Stimulated activated CD8-positive, alpha-beta memory T cell treated with anti-CD3 and anti-CD28 coated beads, Interleukin-7, amount 100 ng/mL, for 1 hour (primary cell): ENCODE results near the gene NIT2.

Experiments used
- DNase-seq, 2 donors: peaks; one replicate each; pipeline ENCODE4 v3.0.0-alpha.2; 2020; ENCODE audit warnings: low read depth in 2 of 2

NIT2 gene

DNA sequence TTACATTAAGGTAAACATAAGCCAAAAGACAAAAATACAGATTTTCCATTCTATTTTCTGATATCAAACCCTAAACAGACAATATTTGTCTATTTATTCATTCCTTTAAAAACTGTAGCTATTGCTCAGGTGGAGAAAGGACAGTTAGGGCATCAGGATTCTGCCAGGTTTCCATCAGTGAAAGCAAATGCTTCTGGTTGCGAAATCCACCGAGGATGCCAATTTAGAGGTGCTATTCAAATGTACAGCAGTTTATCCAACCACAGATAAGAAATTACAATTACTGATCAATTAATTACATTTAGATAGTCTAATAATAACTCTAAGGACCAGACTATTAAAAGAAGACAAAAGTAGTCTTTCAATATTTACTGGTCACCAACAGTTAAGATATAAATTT, 62.4 kb downstream of the NIT2 start:
- no peak for DNase-seq

DNA sequence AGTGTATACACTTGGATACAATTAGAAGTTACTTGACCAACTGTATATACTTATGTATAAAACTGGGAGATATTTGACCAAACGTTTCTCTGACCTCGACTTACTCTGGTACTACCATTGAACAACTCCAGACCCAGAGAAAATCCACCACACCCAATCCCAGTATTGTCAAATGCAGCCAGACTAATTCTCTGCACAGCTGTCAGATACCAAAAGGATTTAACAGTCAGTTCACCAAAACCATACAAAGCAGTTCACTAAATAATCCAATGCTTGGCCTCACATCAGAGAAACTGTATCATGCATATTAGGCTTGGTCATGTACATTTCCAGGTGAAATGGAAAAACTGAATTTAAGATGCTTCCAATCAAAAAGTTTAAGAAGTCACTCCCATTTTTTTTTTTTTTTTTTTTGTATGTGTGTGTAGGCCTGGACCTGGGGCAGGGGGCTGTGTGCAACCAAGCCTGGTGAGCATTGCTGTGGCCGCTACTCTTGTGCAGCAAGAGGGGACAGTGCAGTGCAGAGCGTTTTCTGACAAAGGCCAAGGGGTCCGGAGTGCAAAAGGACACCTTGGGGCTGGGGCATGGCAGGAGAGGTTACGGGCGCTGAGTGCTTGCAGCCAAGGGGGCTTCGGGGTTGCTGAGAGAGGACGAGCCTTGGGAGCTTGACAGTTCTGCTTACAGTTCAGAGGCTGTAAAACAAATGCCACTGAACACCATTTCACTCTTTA, 64.9 kb downstream of the NIT2 start:
- DNase-seq, result no peak

DNA sequence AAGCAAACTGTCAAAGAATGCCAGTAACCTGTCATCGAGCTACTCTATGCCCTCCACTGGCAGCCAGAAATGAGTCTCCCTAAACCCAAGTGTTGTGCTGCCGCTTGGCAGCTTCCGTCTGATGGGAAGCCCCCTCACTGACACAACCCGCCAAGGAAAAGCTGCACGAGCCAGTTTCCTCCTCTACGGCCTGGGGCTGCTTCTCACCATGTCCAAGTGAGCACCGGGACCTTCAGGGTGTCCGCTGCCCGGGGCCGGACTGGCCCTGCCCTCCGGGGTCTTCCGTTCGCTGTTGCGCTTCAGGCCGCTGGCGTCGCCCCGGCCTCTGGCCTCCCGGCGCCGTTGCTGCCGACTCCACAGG, 65.8 kb downstream of the NIT2 start:
- DNase-seq, result no peak

DNA sequence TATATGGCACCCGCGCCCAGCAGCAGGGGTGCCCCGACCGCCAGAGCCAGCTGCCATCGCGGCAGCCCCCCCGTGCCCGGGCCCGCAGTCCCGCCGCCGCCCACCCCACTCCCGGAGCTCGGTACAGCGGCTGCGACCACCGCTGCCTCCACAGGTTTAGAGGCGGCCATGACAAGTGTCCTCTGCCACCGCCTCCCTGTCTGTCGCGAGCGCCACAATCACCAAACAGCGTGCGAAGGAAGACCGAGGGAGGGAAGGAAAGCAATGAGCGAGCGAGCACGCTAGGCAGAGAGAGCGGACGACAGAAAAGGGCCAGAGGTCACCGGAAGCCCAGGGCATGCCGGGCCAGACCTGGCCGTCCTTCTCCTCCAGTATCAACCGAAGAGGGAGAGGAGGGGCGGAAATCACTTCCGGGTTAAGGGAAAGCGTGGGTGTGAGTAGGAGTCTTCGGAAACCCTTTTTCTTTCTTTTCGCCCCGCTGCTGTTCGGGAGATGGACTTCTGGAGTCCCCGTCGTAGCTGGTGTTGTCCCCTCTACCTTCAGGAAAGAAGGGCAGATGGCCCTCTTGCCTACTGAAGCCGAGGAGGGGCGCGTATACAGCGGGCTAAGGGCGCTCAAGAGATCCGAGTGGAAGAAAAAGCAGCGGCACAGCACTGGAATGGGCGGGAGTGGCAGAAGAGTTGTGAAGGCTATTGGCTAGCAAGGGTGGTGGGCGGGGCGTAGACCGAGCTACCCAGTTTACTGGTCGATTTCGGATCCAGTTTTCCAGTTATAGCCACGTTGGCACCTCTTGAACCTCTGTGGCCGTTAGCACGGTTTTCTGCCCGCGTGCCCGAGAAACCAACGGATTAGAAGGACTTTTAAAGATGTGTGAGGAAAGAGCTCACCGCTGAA, 66.5 kb downstream of the NIT2 start, which contains the start of the genes LNP1 and TOMM70:
LNP1 (plus strand) TSS at position 760 of the 894 bp plus-strand sequence. CDS start 28,191 bp downstream, outside the sequence.
TOMM70 (minus strand) TSS at position 310 of the 894 bp plus-strand sequence; CDS start at position 170, 140 bp downstream.
- peak; percentile 84 to 92 for DNase-seq

DNA sequence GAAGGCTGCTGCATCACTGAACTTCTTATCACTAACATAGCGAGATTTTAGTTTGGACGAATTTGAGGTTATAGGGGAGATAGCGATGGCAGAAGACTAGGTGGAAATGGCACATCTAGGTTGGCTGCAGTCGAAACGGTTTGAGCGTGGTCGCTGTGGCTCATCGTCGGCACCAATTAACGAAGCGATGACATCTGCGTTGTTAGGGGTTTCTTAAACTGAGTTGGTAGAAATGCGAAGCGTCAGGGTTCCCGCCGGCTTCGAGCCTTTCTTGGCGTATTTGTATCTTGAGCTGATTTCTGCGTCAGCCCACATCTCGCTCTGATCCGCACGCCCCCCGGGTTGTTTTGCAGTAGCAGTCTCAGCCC, 67.1 kb downstream of the NIT2 start:
- peak; percentile 3 to 26 for DNase-seq

DNA sequence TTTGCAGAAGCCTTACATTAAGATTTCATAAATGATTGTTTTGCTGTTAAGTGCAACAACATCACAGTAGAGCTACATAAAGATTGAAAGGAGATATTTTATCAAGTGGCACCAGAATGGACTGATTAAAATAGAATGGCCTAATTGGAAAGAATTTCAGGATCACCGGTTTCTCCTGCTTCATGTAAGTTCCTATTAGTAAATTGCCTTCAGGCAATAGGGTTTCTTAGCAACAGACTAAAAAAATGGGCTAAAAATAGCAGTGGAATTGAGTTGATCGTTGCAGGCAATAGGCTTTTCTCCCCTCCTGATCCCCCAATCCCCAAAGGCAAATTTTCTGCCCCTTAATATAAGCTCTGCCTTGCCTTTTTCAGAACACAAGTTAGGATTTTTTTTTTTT, 67.7 kb downstream of the NIT2 start:
- no peak for DNase-seq

DNA sequence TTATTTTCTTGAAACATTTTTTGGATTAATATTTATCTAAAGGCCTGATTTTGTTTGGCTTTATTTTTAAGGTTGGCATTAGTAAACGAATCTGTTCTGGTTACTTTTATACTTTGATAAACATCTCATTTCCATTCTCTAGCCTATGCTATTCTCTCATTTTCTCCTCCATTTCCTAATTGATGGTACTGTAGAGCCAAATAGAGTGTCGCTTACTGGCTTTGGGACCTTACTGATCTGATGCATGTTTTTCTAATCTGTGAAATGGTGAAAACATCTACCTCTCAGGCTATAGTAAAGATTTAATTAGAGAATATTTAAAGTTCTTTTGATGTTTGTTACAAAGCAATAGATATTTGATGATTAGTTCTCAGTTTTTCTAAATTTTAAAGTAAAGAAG, 68.3 kb downstream of the NIT2 start:
- DNase-seq, result no peak

DNA sequence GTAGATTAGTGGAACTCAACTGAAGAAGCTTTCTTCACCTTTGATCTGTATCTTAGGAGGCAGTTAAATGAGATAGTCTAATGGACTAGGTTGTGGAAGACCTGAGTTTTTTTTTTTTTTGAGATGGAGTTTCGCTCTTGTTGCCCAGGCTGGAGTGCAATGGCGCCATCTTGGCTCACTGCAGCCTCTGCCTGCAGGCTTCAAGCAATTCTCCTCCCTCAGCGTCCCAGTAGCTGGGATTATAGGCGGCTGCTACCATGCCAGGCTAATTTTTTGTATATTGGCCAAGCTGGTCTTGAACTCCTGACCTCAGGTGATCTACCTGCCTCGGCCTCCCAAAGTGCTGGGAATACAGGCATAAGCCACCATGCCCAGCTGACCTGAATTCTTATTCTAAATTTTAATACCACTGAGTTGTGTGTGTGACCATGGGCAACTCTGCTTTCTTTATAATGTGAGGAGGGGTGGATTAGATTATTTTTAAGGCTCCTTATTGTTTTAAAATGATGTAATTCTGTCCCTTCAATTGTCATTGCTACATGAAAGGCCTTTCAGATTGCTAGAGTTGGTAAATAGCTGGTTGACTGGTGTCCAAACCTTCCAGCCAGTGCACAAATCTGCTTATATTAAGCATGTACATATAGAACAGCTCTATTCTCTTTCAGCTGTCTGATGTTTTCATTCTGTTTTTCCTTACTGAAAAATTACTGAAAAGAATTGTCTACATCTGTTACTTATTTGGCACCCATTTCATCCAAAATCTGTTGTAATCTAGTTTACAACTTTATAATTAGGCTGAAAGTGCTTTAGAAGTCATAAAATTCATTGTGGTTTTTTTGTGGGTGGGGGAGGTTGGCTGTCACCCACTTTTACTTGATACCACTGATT, 69.0 kb downstream of the NIT2 start:
- no peak for DNase-seq

DNA sequence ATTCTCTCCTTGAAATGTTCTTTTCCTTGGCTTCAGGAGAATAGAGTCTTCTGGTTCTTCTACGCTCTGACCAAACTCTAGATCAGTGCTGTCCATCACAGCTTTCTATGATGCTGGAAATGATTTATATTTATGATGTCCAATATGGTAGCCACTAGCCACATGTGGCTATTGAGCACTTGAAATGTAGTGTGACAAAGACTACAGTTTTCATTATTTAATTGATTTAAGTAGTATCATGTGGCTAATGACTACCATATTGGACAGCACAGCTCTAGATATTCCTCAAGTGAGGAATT, 69.6 kb downstream of the NIT2 start:
- no peak for DNase-seq

DNA sequence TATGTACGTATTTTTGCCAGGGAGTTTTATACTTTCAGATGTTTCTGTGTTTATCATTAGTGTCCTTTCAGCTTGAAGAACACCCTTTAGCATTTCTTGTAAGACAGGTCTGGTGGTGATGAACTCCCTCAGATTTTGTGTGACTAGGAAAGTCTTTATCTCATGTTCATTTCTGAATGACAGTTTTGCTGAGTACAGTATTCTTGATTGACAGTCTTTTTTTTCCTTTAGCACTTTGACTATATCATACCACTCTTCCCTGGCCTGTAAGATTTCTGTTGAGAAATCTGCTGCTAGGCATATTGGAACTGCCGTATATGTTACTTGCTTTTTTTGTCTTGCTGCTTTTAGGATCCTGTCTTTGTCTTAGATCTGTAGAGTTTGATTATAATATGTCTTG, 72.6 kb downstream of the NIT2 start:
- no peak for DNase-seq

DNA sequence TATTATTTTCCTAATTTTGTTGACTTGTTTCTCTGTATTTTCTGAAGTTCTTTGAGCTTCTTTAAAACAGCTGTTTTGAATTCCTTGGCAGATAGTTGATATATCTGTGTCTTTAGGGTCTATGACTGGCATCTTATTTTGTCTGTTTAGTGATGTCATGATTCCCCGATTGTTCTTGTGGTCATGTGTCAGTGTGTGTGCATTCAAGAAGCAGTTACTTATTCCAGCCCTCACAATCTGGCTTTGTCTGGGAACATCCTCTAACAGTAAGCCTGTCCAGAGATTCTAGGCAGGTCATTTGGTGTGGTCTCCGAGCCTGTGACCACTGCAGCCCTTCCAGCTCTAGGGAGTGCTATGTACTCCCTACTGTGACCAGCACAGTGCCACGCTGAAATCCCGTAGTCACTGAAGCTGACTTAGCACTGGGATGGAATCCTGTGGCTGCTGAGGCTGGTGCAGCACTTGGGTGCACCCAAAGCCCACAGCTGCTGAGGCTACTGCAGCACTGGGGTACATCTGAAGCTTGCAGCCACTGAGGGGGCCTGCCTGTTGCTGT, 73.5 kb downstream of the NIT2 start:
- no peak for DNase-seq
